Osteocyte (in vitro differentiated cells): ENCODE measurements around the gene ZPR1. TPM values are rescaled to one million over a fixed set of nuclear protein-coding genes. Genes with fewer than 3 reads are reported as not detected.

Source experiments
- DNase-seq: peaks from one replicate; pipeline ENCODE4 v3.0.0; 2021; ENCODE audit warnings: mixed read lengths; ENCODE audit not compliant: unreplicated experiment; ENCODE audit errors: extremely low spot score
- H3K27ac Mint-ChIP-seq: one replicate; pipeline ENCODE4 v1.8.0; 2021; ENCODE audit warnings: mild to moderate bottlenecking, mixed read lengths; ENCODE audit not compliant: unreplicated experiment
- H3K27me3 Mint-ChIP-seq: one replicate; pipeline ENCODE4 v1.8.0; 2021; ENCODE audit warnings: mixed read lengths; ENCODE audit not compliant: unreplicated experiment
- H3K36me3 Mint-ChIP-seq: one replicate; pipeline ENCODE4 v1.8.0; 2021; ENCODE audit warnings: mixed read lengths; ENCODE audit not compliant: unreplicated experiment
- H3K4me1 Mint-ChIP-seq: one replicate; pipeline ENCODE4 v1.8.0; 2021; ENCODE audit warnings: mixed read lengths; ENCODE audit not compliant: unreplicated experiment
- H3K4me3 Mint-ChIP-seq: one replicate; pipeline ENCODE4 v1.8.0; 2021; ENCODE audit warnings: mild to moderate bottlenecking, moderate library complexity, mixed read lengths; ENCODE audit not compliant: unreplicated experiment
- H3K9me3 Mint-ChIP-seq: one replicate; pipeline ENCODE4 v1.8.0; 2021; ENCODE audit warnings: mixed read lengths; ENCODE audit not compliant: unreplicated experiment
- total RNA-seq: library from RNA; stranded (reverse); gene quantifications from 2 replicates; pipeline ENCODE4 v1.2.1, GENCODE V29; 2021
- TF ChIP-seq, protein P1 (sequence below): fragments of 200-600 bp; sonication (generic); IDR thresholded peaks from 2 replicates; pipeline ENCODE4 v1.5.0; 2021; ENCODE audit warnings: antibody characterized with exemption, mild to moderate bottlenecking, moderate library complexity

ZPR1 gene
- total RNA-seq, 1 donor from 2014 or later: 35.1 TPM

GRCh38 chr11:116791002-116791812 is 3.4 kb upstream of the ZPR1 start:
- H3K4me1 Mint-ChIP-seq: peaks cover 16% of the 10 kb centered on the region
- H3K4me3 Mint-ChIP-seq: no peak overlapping the region

GRCh38 chr11:116790167-116791001 is 2.6 kb upstream of the ZPR1 start:
- H3K4me3 Mint-ChIP-seq: no peak overlapping the region
- H3K9me3 Mint-ChIP-seq: no peaks in the 10 kb centered on the region
- H3K36me3 Mint-ChIP-seq: peaks cover under 1% of the 10 kb centered on the region
- H3K27ac Mint-ChIP-seq: no peak overlapping the region
- DNase-seq: no peak
- peaks cover 18% of the 10 kb centered on the region for H3K4me1 Mint-ChIP-seq
- no peaks in the 10 kb centered on the region for H3K27me3 Mint-ChIP-seq
- TF ChIP-seq, protein P1, sequence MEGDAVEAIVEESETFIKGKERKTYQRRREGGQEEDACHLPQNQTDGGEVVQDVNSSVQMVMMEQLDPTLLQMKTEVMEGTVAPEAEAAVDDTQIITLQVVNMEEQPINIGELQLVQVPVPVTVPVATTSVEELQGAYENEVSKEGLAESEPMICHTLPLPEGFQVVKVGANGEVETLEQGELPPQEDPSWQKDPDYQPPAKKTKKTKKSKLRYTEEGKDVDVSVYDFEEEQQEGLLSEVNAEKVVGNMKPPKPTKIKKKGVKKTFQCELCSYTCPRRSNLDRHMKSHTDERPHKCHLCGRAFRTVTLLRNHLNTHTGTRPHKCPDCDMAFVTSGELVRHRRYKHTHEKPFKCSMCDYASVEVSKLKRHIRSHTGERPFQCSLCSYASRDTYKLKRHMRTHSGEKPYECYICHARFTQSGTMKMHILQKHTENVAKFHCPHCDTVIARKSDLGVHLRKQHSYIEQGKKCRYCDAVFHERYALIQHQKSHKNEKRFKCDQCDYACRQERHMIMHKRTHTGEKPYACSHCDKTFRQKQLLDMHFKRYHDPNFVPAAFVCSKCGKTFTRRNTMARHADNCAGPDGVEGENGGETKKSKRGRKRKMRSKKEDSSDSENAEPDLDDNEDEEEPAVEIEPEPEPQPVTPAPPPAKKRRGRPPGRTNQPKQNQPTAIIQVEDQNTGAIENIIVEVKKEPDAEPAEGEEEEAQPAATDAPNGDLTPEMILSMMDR: no peak

More at GRCh38 chr11:116791002-116791812, 3.4 kb upstream of the ZPR1 start:
- Mint-ChIP-seq H3K27ac (no peak overlapping the region), H3K36me3 (no peaks in the 10 kb centered on the region), H3K9me3 (no peaks in the 10 kb centered on the region), H3K27me3 (no peaks in the 10 kb centered on the region)
- peak; percentile 93 for DNase-seq
- TF ChIP-seq, protein P1: peak; percentile 94

- TF ChIP-seq, protein P1: no peak
- no peaks in the 10 kb centered on the region for H3K9me3 Mint-ChIP-seq
- peak overlapping the region; percentile 98 for H3K4me3 Mint-ChIP-seq
- H3K36me3 Mint-ChIP-seq: peaks cover 15% of the 10 kb centered on the region
- H3K4me1 Mint-ChIP-seq: peaks cover 18% of the 10 kb centered on the region
- H3K27me3 Mint-ChIP-seq: no peaks in the 10 kb centered on the region
- no peak for DNase-seq
- no peak overlapping the region for H3K27ac Mint-ChIP-seq
Measured at GRCh38 chr11:116788975-116789374, 1.2 kb upstream of the ZPR1 start.

DNA sequence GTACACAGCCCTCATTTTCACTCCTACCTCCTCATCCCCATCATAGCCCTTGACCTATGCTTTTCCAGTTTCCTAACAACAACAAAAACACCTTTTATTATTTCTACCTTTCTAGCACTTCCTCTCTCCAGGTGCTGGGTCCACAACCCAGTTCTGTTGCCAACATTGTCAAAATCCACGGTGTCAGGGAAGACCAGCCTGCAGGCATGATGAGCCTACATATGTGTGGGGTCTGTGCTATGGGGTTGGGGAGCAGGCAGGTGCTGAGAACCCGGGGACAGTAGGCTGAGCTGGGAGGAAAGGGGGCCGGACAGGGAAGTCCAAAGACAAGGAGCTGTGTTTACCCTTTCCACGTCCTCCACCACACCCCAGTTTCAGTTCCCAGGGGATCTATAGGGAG is 711 bp upstream of the ZPR1 start:
- Mint-ChIP-seq H3K9me3 (no peaks in the 10 kb centered on the region), H3K27me3 (no peaks in the 10 kb centered on the region), H3K4me1 (peaks cover 18% of the 10 kb centered on the region), H3K36me3 (peaks cover 15% of the 10 kb centered on the region), H3K4me3 (peak overlapping the region; percentile 98), H3K27ac (peak overlapping the region; percentile 98)
- DNase-seq: no peak
- TF ChIP-seq, protein P1: no peak

DNA sequence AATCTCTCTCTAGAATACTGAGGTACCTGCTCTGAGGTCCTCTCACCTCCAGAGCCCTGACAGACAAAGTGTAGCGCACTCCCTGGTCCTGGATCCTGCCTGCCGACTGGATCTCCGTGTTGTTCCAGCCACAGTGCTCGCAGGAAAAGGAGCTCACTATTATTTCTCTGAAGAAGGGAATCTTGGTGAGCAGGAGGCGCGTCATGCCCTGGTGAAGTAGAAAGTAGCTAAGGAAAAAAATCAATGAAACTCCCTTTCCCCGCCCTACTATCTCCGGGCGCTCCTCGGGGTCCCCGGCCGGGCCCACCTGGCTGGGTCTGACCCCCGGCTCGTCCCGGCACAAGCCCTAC is 412 bp downstream of the ZPR1 start:
- H3K36me3 Mint-ChIP-seq: peaks cover 15% of the 10 kb centered on the region
- DNase-seq: no peak
- H3K4me1 Mint-ChIP-seq: peaks cover 18% of the 10 kb centered on the region
- peak overlapping the region; percentile 98 for H3K4me3 Mint-ChIP-seq
- H3K9me3 Mint-ChIP-seq: no peaks in the 10 kb centered on the region
- H3K27ac Mint-ChIP-seq: peak overlapping the region; percentile 5
- H3K27me3 Mint-ChIP-seq: no peaks in the 10 kb centered on the region
- TF ChIP-seq, protein P1: no peak
